Mesothelial cell of epicardium (in vitro differentiated cells): ENCODE results near the gene CCDC6. TPM values are rescaled to one million over a fixed set of nuclear protein-coding genes. Genes with fewer than 3 reads are reported as not detected.

ENCODE experiments used
- DNase-seq, 2 experiments: peaks; one replicate each; pipeline ENCODE4 v3.0.0; 2021; ENCODE audit warnings: low spot score in 2 of 2; ENCODE audit not compliant: unreplicated experiment in 2 of 2
- H3K27ac Mint-ChIP-seq: 2 replicates; pipeline ENCODE4 v1.8.0; 2021; ENCODE audit warnings: mixed read lengths
- H3K27me3 Mint-ChIP-seq: 2 replicates; pipeline ENCODE4 v1.8.0; 2021; ENCODE audit warnings: low read depth, mixed read lengths
- H3K36me3 Mint-ChIP-seq: 2 replicates; pipeline ENCODE4 v1.8.0; 2021; ENCODE audit warnings: mixed read lengths
- H3K4me1 Mint-ChIP-seq: 2 replicates; pipeline ENCODE4 v1.8.0; 2021; ENCODE audit warnings: mixed read lengths
- H3K4me3 Mint-ChIP-seq: 2 replicates; pipeline ENCODE4 v1.8.0; 2021; ENCODE audit warnings: mild to moderate bottlenecking, moderate library complexity, mixed read lengths
- H3K9me3 Mint-ChIP-seq: 2 replicates; pipeline ENCODE4 v1.8.0; 2021; ENCODE audit warnings: mixed read lengths
- CTCF ChIP-seq: fragments of 200-600 bp; sonication (generic); IDR thresholded peaks from one replicate; pipeline ENCODE4 v1.5.0; 2021; ENCODE audit warnings: antibody characterized with exemption; ENCODE audit not compliant: unreplicated experiment
- total RNA-seq: library from RNA; stranded (reverse); gene quantifications from 3 replicates; pipeline ENCODE4 v1.2.1, GENCODE V29; 2021

Gene CCDC6
- total RNA-seq, 1 donor from 2014 or later: 50.5 TPM

GRCh38 chr10:59808896-59809643 lies 97.3 kb downstream of the CCDC6 start:
- peaks cover 48% of the 10 kb centered on the region for H3K36me3 Mint-ChIP-seq
- H3K27me3 Mint-ChIP-seq: no peaks in the 10 kb centered on the region
- TF ChIP-seq CTCF: peak; percentile 56
- peaks cover 3% of the 10 kb centered on the region for H3K4me1 Mint-ChIP-seq
- peak in 1 of 2 experiments; percentile 64 for DNase-seq
- no peak overlapping the region for H3K27ac Mint-ChIP-seq
- no peaks in the 10 kb centered on the region for H3K9me3 Mint-ChIP-seq
- H3K4me3 Mint-ChIP-seq: no peak overlapping the region

- DNase-seq: no peak
- Mint-ChIP-seq H3K27ac (no peak overlapping the region), H3K9me3 (no peaks in the 10 kb centered on the region), H3K4me3 (no peak overlapping the region), H3K36me3 (peaks cover 52% of the 10 kb centered on the region), H3K4me1 (no peaks in the 10 kb centered on the region), H3K27me3 (no peaks in the 10 kb centered on the region)
- TF ChIP-seq CTCF: no peak
Observed at GRCh38 chr10:59807629-59808620, 98.4 kb downstream of the CCDC6 start.

GRCh38 chr10:59805014-59805413 lies 101.3 kb downstream of the CCDC6 start:
- Mint-ChIP-seq H3K27ac (no peak overlapping the region), H3K4me1 (no peaks in the 10 kb centered on the region), H3K9me3 (no peaks in the 10 kb centered on the region), H3K27me3 (no peaks in the 10 kb centered on the region), H3K4me3 (no peak overlapping the region), H3K36me3 (peaks cover 43% of the 10 kb centered on the region)
- no peak for DNase-seq
- TF ChIP-seq CTCF: peak; percentile 62

GRCh38 chr10:59804220-59804619 lies 102.1 kb downstream of the CCDC6 start:
- DNase-seq: no peak
- peaks cover 46% of the 10 kb centered on the region for H3K36me3 Mint-ChIP-seq
- no peak for TF ChIP-seq CTCF
- H3K27me3 Mint-ChIP-seq: no peaks in the 10 kb centered on the region
- H3K27ac Mint-ChIP-seq: no peak overlapping the region
- H3K4me3 Mint-ChIP-seq: no peak overlapping the region
- H3K9me3 Mint-ChIP-seq: no peaks in the 10 kb centered on the region
- H3K4me1 Mint-ChIP-seq: no peaks in the 10 kb centered on the region

- Mint-ChIP-seq H3K9me3 (no peaks in the 10 kb centered on the region), H3K27me3 (no peaks in the 10 kb centered on the region), H3K4me3 (no peak overlapping the region), H3K36me3 (peaks cover 48% of the 10 kb centered on the region), H3K27ac (no peak overlapping the region), H3K4me1 (no peaks in the 10 kb centered on the region)
- no peak for DNase-seq
- TF ChIP-seq CTCF: no peak
Observed at GRCh38 chr10:59803714-59804113, 102.6 kb downstream of the CCDC6 start.
